Inflammatory macrophage (primary cell): ENCODE data around the gene FRMD6.

Experiments
- DNase-seq, 2 donors: peaks; one replicate each; pipeline ENCODE4 v3.0.0-alpha.2; 2020 to 2022
- total RNA-seq, 18 experiments: gene quantifications; one replicate each; lab custom pipeline; 2026; ENCODE audit warnings: mixed read lengths in 6 of 18, inconsistent platforms in 2 of 18; lab: John Stamatoyannopoulos, UW

Gene FRMD6
- 1.5 to 5.9 (median 3.1) reads per million in 18 experiments for total RNA-seq

DNA sequence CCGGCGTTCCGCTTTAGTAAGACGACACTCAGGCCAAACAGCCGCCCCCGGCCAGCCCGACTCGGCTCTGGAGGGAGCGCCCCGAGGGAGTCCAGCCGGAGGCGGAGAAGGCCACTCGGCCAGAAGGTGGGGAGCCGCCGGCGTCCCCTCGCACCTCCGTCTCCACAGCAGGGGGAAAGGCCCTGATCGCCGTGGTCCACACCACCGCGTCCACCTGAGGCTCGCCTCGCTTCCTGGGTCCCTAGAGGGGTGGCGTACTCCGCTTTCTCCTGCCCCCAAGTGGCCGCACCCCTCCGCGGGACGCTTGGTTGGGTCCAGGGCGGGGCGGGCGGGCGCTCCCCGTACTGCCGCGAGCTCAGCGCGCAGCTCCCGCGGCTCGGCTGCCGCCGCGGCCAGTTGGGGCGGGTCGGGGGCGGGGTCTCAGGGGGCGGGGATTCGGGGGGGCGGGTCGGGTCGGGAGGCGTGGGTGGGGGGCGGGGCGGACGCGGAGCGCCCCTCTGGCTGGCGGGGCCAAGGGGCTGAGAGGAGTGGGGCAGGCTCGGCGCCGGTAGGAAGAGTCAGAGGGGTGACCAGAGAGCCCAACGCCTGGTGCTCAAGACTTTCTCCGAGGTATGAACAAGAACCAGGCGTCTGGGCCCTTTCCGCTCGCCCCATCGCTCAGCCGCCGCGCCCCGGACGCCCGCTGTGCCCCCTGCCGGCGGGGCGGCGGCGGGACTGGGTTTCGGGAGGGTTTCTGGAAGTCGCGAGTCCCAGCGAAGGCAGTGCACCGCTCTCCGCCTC is at the start of gene FRMD6:
TSS of gene FRMD6 (plus strand) at position 523 of the 780 bp plus-strand sequence. CDS start 37,927 bp downstream, outside the sequence.
- peak; percentile 88 to 92 for DNase-seq

DNA sequence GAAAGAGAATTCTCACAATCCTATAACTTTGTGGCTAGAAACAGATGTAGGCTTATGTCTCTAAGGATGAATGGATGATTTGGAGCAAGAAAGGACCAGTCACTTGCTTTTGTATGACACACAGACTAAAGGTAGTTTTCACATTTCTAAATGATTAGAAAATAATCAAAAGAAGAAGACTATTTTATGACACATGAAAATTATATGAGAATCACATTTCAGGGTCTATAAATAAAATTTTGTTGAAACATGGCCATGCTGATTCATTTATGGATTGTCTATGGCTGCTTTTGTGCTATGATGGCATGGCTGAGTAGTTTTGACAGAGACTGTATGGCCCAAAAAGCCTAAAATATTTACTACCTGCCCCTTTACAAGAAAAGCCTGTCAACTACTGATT is 49.4 kb upstream of the FRMD6 start:
- DNase-seq: no peak

DNA sequence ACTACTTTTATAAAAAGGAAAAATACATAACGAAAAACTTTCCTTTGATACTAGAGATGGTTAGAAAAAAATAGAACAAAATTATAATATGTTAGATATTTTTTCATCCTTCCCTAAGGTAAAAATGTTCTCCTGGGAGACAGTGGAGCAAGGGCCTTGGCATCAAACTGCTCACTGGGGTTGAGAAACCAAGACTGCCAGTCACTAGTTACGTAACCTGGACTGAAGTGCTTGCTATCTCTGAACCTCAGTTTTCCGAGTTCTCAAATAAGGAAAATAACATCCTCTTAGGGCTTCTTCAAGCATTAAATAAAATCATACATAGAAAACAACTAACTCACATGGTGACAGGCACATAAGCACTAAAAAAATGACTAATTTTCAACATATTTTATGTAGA is 48.2 kb upstream of the FRMD6 start:
- no peak for DNase-seq

DNA sequence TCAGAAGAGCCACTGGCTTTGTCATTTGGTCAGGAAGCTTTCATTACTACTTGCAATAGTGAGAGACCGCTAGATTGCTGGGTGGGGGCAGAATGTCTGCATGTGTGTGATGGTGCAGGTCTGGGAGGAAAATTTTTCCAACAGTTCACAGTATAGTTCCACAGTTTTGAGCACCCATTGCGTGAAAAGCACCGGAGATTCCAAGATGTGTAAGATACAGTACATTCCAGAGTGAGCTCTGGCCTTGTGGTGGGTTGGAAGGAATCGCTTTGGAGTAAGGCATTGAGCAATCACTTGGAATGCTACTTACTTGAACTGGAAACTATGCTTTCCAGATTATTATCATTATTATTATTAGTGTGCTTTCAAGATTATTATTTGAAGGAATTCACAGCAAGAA is 47.6 kb upstream of the FRMD6 start:
- no peak for DNase-seq

DNA sequence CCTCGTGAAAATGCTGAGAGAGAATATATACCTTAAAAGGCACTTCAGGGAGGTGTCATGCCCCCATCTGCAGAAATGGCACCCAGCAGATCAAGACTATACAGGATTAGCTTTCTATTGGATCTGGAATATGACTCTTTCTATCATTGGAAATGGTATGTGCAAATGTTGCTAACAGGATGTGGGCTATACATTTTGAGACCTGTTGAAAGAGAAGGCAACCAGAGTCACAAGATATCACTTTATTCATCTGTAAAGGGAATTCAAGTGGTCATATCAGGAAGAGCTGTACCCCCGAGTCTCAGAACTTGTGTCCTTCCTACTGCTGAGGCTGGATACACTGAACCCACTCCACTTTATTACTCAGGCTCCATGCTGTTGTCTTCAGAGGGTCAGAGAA is 46.1 kb upstream of the FRMD6 start:
- DNase-seq: no peak

DNA sequence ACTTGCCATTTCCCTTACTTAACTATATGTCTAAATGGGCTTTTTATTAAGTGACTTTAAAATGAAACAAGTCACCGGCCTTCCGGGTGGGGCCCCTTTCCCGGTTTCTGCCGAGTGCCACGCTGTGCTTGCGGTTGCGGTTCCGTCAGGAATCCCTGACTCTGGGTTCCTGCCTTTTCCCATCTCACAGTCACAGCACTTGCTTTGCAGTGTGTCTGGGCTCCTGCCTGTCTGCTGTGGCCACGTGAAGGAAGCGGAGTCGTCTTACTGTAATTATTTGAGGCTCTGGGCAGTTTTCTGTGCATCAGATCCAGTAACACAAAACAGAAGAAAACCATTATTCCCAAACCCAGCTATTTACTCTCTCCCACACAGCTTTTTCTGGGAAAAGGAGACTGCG is 44.0 kb upstream of the FRMD6 start:
- no peak for DNase-seq

DNA sequence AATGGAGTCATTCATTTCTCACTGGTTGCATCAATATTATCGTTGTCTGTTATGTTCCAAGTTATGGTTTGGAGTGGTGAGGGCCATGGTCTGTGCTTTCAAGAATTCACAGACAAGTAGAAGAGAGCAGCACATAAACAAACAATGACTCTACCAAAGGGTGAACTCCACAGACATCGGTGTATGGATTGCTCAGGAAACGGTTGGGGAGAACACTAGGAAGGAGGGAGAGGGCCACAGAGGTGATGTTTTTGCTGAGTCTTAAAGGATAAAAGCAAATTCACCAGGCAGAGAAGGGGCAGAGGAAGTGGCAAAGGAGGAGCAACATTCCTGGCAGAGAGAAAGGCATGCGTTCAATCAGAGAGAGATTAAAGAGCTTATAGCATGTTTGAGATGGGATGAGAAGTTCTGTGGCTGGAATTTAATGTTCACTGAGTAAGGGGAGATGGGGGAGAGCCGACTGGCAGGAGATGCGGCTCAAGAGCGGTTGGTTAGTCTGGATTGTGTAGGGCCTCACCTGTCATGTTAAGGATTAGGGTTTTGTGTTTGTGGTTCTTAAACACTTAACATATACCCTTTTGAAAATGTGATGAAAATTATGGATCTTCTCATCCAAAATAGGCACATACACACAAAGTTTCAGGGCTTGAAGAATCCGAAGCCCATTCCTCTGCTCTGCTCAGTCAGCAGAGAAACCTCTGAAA is 42.3 kb upstream of the FRMD6 start:
- DNase-seq: no peak

DNA sequence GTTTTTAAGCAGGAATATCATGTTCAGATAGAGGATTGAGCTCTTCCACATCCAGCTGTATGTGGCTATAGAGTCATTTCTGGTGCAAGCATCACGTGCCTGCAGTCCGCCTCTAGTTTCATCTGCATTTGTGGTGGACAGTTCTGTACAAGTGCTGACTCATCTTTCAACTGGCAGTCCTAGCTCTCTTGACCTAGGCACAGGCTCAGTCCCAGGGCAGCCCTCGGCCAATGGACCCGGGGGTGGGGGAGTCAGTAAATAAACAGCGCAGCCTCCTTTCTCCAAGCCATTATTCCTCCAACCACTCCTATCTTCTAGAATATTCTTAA is 41.8 kb upstream of the FRMD6 start:
- DNase-seq: no peak

DNA sequence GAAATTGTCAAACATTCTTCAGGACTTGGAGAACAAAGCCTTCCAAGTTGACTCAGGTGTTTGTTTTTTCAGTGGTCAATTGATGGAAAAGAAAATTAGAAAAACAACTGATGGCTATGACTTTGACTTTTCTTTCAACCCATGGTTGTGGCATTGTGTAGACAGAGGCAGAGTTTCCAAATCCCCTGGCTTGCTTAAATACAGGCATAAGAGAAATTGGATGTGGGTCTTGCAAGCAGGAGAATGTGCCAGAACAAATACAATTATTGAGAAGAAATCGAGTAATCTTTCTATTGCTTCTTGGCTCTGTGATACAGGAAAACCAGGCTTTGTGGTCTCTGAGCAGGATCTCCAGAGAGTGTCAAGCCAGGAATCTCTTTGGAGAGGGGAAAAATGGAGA is 40.9 kb upstream of the FRMD6 start:
- no peak for DNase-seq

DNA sequence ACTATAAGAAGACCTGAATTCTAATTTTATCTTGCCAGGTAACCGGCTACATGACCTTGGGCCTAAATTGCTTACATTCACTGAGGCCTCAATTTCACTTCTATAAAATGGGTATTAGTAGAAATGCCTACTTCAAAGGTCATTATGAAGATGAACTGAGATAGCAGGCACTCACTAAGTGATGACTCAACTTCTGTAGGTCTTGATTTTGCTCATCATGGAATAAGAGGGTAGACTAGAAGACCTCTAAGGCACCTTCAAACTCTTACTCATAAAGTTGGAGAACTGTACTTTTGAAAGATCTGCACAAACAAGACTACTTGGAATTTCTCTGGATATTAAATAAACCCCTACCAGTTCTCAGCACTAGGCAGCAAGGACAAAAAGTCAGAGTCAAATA is 39.3 kb upstream of the FRMD6 start:
- DNase-seq: no peak

DNA sequence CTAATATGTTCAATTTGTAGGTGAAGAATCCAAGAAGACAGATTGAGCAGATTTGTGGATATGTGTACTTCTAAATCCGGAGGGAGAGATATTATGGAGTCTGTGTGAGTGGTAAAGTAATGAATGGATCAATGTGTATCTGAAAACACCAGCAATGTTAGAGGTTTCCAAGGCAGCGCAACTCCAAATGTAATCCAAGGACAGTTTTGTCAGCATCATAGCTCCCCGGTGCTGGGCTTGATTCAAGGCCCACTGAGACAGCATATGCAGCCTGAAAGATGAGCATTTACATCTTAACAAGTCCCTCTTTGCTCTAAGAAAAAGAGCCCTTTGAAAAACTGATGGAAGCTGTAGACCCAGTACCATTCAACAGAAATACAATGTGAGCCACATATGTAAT is 38.3 kb upstream of the FRMD6 start:
- DNase-seq: no peak

DNA sequence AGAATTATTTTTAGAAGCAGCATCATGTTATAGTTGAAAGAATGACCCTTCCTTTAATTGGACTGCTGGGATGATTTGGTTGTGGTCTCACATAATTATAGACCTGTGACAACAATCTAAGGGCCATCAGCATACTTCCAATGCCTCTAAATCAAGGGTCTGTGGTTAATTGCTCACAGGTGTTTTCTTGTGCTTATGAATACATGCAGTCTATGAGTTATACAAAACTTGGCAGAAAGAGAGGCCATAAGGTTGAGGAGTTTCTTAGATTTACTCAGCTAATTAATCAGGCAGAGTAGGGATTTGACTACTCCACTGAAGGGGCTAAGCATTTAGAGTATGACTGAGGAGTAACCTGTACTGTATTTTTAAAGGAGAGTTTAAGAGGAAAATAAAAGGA is 37.0 kb upstream of the FRMD6 start:
- no peak for DNase-seq

DNA sequence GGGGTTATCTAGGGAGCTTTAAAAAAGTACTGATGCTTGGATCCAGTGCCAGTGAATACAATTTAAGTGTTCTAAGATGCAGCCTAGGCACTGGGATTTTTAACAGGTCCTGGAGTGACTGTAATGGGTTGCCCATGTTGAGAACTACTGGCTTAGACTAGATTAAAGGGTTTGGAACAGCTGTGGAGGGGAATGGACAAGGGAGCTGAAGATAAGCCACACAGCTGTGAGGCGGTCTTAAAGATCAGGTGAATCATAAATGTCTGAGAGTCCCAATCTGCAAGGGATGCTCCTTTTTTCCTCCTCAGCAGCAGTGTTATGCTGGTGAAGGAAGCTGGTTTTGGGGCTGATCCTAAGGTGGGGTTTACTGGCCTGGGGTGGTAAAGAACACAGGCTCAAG is 35.5 kb upstream of the FRMD6 start:
- DNase-seq: no peak

DNA sequence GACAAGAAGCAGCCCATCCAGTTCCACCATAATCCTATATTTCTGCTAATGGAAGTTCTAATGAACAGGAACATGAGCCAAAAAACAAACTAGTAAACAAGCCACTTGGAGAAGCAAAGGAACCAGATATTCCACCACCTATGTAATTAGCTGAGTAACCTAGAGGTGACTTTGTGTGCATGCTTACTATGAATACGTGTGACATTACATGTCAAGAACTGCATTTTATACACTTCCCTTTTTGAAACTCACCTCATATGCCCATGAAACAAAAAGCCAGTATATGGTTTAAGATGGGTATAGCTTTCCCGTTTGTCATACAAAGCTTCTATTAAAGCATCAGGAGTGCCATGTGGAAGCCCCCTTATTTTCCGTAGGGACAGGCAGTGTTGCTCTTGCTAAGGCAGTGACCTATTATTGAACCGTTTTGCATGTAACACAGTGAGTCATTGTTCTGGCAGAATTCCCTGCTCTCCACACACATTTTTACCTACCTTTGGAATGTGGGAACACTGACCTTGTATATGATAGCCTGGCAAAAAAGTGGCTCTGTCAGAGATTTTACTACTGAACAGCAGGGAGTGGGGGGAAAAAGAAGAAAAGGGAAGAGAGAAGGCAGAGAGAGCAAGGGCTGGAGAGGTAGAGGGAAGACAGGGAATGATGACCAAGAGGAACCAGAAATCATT is 34.8 kb upstream of the FRMD6 start:
- DNase-seq: no peak

DNA sequence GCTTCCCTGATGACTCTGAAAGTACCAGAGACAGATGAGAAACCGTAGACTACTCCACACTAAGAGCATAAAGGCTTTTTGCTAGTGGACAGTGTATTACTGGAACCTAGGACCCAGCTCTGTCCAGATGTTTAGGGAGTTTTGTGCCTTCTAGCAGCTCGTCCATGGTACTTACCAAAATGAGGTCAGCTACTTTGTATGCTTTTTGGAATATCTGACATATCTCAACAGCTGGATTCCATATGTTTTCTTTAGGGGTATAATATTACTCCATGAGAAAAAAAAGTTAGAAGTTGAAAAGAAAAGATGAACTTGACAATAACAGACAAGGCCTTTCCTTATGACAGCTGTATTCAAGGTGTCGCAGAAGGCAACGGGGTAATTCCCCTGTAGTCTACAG is 32.1 kb upstream of the FRMD6 start:
- no peak for DNase-seq

DNA sequence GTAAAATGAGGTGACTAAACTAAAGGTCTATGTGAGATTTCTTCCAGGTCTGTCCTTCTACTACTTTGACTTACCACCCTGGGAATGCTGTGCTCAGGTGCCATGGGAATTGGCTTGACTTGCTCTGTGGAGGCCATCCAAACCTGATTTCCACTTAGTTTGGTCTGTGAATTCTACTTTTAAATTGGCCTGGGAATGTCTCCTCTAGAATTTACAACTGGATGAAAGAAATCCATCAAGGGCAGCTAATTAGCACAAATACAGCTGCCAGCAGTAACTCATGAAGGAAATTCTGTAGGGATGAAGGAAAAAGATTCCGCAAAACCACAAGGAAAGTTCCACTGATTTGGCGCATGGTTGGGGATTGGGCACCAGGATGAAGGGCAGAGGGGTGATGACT is 31.7 kb upstream of the FRMD6 start:
- no peak for DNase-seq

DNA sequence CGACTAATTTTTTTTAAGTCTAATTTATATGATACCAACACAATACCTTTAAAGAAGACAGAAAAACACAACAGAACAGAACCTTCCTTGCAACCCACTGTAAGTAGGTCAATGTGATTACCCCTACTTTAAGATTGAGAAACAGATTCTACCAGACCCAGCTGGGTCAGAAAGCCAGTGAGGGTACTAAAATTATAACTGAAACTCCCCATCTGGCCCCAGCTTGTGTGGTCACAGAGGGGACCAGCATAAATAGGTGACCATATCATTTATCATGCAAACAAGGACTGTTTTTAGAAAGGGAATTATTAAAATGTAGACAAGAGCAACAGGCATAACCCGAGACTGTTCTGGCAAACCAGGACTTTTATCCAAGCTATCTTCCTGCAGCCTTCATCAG is 30.1 kb upstream of the FRMD6 start:
- DNase-seq: no peak

DNA sequence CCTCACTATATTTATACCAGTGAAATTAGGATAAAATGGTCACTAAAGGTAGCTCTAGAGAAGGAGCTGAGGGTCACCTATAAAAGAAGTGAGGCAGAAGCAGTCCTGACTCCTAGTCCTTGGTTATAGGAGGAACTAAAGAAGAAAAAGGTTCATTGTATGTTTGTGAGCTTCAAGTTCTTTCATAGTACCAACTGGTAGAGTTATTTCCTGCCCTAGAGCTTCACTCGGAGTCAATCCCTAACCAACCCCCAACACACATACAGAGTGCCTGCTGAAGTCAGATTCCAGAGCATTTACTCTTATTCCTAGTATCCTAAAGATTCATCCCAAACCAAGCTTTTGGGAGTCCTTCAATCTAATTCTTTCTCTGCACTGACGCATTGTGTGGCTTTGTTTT is 29.3 kb upstream of the FRMD6 start:
- DNase-seq: no peak

DNA sequence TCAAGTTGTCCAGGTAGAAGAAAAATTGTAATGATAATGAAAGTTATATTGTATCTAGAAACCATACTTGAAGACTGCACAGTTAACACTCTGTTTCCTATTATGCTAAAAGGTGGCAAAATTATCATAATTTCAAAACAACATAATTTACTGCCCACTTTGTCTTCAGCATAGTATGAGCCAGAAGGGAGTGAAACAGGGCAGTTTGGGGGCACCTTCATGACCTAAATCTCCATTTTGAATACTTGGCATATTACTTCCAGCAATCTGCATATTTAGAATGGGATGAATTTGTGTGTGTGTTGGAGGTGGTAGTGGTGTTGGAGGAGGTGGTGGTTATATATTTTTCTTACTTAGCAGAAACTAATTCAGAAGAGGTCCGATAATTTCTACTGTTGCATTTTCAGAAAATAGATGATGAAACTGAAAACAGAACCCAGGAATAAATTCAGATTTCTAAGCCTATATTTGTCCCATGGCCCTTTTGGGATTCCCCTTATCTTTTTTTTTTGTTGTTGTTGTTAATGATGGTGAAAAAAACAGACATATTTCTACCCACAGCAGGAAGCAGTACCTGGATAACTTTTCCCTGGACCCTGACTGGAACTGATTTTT is 26.6 kb upstream of the FRMD6 start:
- no peak for DNase-seq

DNA sequence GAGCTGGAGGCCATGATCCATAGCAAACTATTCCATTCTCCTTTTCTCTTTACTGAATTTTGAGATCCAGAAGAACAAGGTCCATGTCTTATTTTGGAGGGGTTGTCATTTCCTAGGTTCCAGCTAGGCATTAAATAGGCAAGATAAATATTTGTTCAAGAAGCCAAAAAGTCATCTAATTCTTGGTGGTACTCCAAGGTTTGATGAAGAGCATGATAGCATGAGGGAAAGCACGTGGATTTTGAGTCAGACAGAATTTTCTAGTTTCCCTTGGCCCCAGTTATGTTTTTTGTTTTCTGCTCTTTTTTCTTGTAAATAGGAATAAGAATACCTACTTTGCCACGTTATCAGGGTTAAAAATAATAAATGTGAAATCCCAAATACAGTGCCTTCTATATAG is 25.5 kb upstream of the FRMD6 start:
- no peak for DNase-seq

DNA sequence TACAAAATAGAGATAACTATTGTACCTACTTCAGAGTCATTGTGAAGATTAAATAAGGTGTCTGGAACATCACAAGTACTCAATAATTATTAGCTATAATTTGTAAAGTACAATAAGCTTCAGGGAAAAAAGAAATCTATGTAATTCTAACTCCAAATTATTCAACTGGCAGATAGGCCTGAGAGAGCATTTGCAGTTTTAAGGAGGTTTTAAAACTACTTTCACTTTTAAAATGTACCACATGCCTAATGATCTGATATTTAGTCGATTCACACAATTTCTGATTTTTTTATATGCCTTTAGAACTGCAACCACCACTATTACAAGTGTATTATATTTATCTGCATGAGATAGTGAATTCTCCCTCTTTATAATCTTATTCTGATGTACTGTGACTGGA is 24.9 kb upstream of the FRMD6 start:
- no peak for DNase-seq

DNA sequence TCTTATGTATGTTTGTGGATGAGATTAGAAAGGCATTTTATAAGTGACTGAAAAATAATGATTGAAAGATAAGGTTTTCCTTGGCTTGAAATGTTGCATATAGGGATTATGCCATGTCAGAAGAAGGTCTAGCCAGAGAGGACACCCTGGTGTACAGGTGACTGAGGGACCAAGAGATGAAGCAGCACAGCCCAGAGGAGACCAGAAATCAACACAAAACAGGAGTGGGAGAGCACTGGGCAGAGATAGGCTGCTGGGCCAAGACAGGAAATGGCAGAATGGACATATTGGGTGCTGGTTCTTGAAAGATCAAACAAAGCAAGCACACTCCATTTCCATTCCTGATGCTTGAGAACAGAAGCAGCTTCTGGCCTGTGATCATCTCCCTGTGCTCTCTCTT is 24.4 kb upstream of the FRMD6 start:
- no peak for DNase-seq

DNA sequence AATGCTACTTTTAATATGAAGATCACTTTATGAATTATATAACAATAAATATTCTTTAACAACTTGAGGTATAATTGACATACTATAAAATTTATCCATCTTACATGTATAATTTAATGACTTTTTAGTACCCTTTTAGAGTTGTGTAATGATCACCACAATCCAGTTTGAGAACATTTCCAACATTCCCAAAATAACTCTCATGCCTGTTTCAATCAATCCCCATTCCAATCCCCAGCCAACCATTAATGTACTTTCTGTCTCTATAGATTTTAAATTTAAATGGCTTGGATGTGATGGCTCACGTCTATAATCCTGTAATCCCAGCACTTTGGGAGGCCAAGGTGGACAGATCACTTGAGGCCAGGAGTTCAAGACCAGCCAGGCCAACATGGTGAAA is 23.5 kb upstream of the FRMD6 start:
- no peak for DNase-seq

DNA sequence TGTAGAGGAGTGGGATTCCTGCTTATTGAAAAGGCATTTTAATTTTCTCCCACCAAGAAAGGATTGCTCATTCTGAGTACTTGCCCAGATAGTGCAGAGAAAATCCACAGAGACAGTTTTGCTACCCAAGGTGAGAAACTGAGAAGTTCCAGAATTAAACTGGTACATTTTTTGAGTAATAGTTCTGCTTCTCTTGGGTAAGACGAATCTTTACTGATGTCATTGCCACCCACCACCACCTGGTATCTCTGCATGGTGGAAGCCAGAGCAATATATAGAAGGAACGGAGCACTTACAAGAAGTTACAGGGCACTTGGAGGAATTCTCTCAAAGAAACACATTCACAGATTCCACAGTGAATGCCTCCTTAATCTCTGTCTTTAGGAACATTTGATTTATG is 20.7 kb upstream of the FRMD6 start:
- no peak for DNase-seq
